SU-DHL-6 (cell line): Measurements from ENCODE around the gene DNMT3A.

Experiments
- H2AFZ ChIP-seq: fragments of 200-600 bp; sonication (generic); 2 replicates; pipeline ENCODE4 v1.6.1; 2014; ENCODE audit warnings: low read depth, mild to moderate bottlenecking, moderate library complexity, mixed read lengths, antibody characterized with exemption, low read length; ENCODE audit not compliant: severe bottlenecking
- H3F3A ChIP-seq: fragments of 200-600 bp; shearing (Covaris generic); 2 replicates; pipeline ENCODE4 v1.6.0; 2016; ENCODE audit warnings: antibody characterized with exemption, mild to moderate bottlenecking; ENCODE audit not compliant: insufficient read depth
- H3K27ac ChIP-seq: fragments of 200-600 bp; sonication (generic); 2 replicates; pipeline ENCODE4 v1.5.1; 2016; ENCODE audit warnings: low read depth, mild to moderate bottlenecking, low read length, moderate library complexity, mixed read lengths
- H3K27me3 ChIP-seq: fragments of 200-600 bp; sonication (generic), shearing (Covaris generic); 2 replicates; pipeline ENCODE4 v1.6.0; 2014; ENCODE audit warnings: mild to moderate bottlenecking, low read length
- H3K36me3 ChIP-seq: fragments of 200-600 bp; sonication (generic); 2 replicates; pipeline ENCODE4 v1.6.1; 2014; ENCODE audit warnings: mild to moderate bottlenecking, low read length, mixed read lengths
- H3K4me2 ChIP-seq: fragments of 300-600, 200-600 bp; shearing (Covaris generic), sonication (generic); 2 replicates; pipeline ENCODE4 v1.6.0; 2014; ENCODE audit warnings: low read length, low read depth, mild to moderate bottlenecking; ENCODE audit not compliant: poor library complexity, severe bottlenecking
- H3K4me3 ChIP-seq: fragments of 200-600 bp; sonication (generic); 2 replicates; pipeline ENCODE4 v1.5.1; 2014; ENCODE audit warnings: antibody characterized with exemption, low read length, mild to moderate bottlenecking, mixed read lengths; ENCODE audit not compliant: insufficient read depth, poor library complexity, severe bottlenecking
- H3K79me2 ChIP-seq: fragments of 200-600 bp; sonication (generic); 2 replicates; pipeline ENCODE4 v1.6.1; 2014; ENCODE audit warnings: mild to moderate bottlenecking, low read length, moderate library complexity; ENCODE audit not compliant: insufficient read depth
- H3K9ac ChIP-seq: fragments of 200-600 bp; sonication (generic); 2 replicates; pipeline ENCODE4 v1.7.0; 2014; ENCODE audit warnings: mild to moderate bottlenecking, low read length
- H3K9me2 ChIP-seq: fragments of 200-600 bp; sonication (generic); replicated peaks from 2 replicates; pipeline ENCODE4 v1.6.1; 2014; ENCODE audit warnings: low read length; ENCODE audit not compliant: insufficient read depth
- H3K9me3 ChIP-seq: fragments of 200-600 bp; sonication (generic); 2 replicates; pipeline ENCODE4 v1.6.1; 2014; ENCODE audit warnings: low read length, mixed read lengths; ENCODE audit not compliant: insufficient read depth
- H4K20me1 ChIP-seq: fragments of 200-600 bp; sonication (generic); 2 replicates; pipeline ENCODE4 v1.6.1; 2014; ENCODE audit warnings: low read depth, mild to moderate bottlenecking, antibody characterized with exemption, low read length, moderate library complexity, mixed read lengths
- CTCF ChIP-seq: fragments of 200-600 bp; sonication (generic); IDR thresholded peaks from one replicate; pipeline ENCODE4 v1.5.1; 2017; ENCODE audit warnings: antibody characterized with exemption, mild to moderate bottlenecking, low read length, moderate library complexity; ENCODE audit not compliant: insufficient read depth, poor library complexity, severe bottlenecking
- EZH2phosphoT487 ChIP-seq: fragments of 200-600 bp; sonication (generic), shearing (Covaris generic); conservative IDR thresholded peaks from 2 replicates; pipeline ENCODE4 v1.6.1; 2018; ENCODE audit warnings: mild to moderate bottlenecking, antibody characterized with exemption, low read length, moderate library complexity, mixed read lengths

DNMT3A gene

DNA sequence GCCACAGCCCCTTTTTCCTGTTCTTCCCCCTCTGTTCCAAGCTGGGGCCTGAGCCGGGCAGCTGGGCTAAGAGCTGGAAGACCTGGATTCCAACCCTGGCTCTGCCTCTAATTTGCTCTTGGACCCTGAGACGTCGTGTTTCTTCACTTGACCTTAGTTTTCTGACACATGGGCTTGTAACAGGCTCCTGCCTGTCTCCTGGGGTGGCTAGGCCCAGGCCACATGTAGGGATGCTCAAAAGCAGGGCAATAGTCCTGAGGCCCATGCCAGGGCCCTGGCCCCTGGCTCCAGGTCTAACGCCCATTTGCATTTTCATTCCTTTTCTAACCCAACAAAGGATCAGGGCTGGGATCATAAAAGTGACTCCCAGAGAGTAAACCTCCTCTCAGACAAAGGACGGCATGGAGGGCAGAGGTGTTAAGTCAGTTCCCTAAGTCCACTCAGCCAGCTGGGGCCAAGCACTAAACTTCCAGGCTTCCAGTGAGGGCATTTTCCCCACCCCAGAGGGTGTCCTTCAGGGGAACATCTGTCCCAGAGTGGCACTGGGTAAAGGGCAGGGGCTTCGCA, 16.6 kb upstream of the DNMT3A start:
- no peaks in the 10 kb centered on the region for H3F3A ChIP-seq
- TF ChIP-seq CTCF = no peak
- TF ChIP-seq EZH2phosphoT487 = no peak
- no peaks in the 10 kb centered on the region for H3K9me2 ChIP-seq
- no peaks in the 10 kb centered on the region for H3K9me3 ChIP-seq
- no peaks in the 10 kb centered on the region for H4K20me1 ChIP-seq
- H2AFZ ChIP-seq = no peak overlapping the region
- no peak overlapping the region for H3K4me2 ChIP-seq
- no peak overlapping the region for H3K4me3 ChIP-seq
- no peaks in the 10 kb centered on the region for H3K79me2 ChIP-seq
- H3K9ac ChIP-seq = no peak overlapping the region
- H3K27me3 ChIP-seq = no peaks in the 10 kb centered on the region
- H3K36me3 ChIP-seq = no peaks in the 10 kb centered on the region
- no peak overlapping the region for H3K27ac ChIP-seq

GRCh38 chr2:25356088-25356487, 14.4 kb upstream of the DNMT3A start:
- Histone ChIP-seq H3K9me2 (no peaks in the 10 kb centered on the region), H3K36me3 (no peaks in the 10 kb centered on the region), H3K9me3 (no peaks in the 10 kb centered on the region), H3K27ac (no peak overlapping the region), H3F3A (no peaks in the 10 kb centered on the region), H3K4me2 (no peak overlapping the region), H3K9ac (no peak overlapping the region), H3K4me3 (no peak overlapping the region), H4K20me1 (no peaks in the 10 kb centered on the region), H2AFZ (no peak overlapping the region), H3K27me3 (no peaks in the 10 kb centered on the region), H3K79me2 (no peaks in the 10 kb centered on the region)
- TF ChIP-seq CTCF (no peak), EZH2phosphoT487 (no peak)

GRCh38 chr2:25355270-25355669, 13.5 kb upstream of the DNMT3A start:
- no peak overlapping the region for H3K4me3 ChIP-seq
- no peaks in the 10 kb centered on the region for H3K9me3 ChIP-seq
- H3K4me2 ChIP-seq = no peak overlapping the region
- no peaks in the 10 kb centered on the region for H3K36me3 ChIP-seq
- no peaks in the 10 kb centered on the region for H3F3A ChIP-seq
- H2AFZ ChIP-seq = no peak overlapping the region
- H3K79me2 ChIP-seq = no peaks in the 10 kb centered on the region
- no peak overlapping the region for H3K9ac ChIP-seq
- no peaks in the 10 kb centered on the region for H3K9me2 ChIP-seq
- H3K27me3 ChIP-seq = no peaks in the 10 kb centered on the region
- H3K27ac ChIP-seq = no peak overlapping the region
- TF ChIP-seq EZH2phosphoT487 = no peak
- H4K20me1 ChIP-seq = no peaks in the 10 kb centered on the region

DNA sequence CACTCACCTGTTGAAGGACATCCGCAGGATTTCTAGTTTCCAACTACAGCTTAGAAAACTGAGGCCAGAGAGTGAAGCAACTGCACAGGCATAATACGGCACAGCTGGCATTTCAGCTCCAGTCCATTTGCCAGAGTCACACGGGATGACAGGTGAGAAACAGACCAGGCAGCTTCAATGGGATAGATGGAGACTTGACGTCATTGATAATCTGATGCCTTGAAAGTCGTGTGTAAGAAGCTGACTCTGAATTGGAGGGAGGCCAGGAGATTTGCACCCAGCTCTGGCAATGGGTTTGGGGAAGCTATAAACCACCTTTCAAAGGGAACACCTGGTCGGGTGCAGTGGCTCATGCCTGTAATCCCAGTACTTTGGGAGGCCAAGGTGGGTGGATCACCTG, 12.4 kb upstream of the DNMT3A start:
- H3K9ac ChIP-seq = no peak overlapping the region
- TF ChIP-seq CTCF (no peak), EZH2phosphoT487 (no peak)
- no peaks in the 10 kb centered on the region for H3K79me2 ChIP-seq
- H3K9me2 ChIP-seq = no peaks in the 10 kb centered on the region
- no peaks in the 10 kb centered on the region for H4K20me1 ChIP-seq
- no peaks in the 10 kb centered on the region for H3K36me3 ChIP-seq
- no peak overlapping the region for H3K4me2 ChIP-seq
- no peak overlapping the region for H3K27ac ChIP-seq
- no peak overlapping the region for H3K4me3 ChIP-seq
- H2AFZ ChIP-seq = no peak overlapping the region
- H3K27me3 ChIP-seq = no peaks in the 10 kb centered on the region
- no peaks in the 10 kb centered on the region for H3K9me3 ChIP-seq
- no peaks in the 10 kb centered on the region for H3F3A ChIP-seq
